H9 (cell line): ENCODE results near the gene ASB14. TPM values are rescaled to one million over a fixed set of nuclear protein-coding genes. Genes with fewer than 3 reads are reported as not detected.

Source experiments
- DNase-seq: peaks from one replicate; pipeline ENCODE4 v3.0.0-alpha.2; 2017
- H2AFZ ChIP-seq: one replicate; pipeline ENCODE4 v1.6.1; 2013; ENCODE audit warnings: mild to moderate bottlenecking, low read length, control low read depth, moderate library complexity
- H2AK5ac ChIP-seq: 2 replicates; pipeline ENCODE4 v1.6.1; 2013; ENCODE audit warnings: low read length, control low read depth, mixed read lengths; ENCODE audit not compliant: insufficient read length
- H2BK120ac ChIP-seq: one replicate; pipeline ENCODE4 v1.6.1; 2013; ENCODE audit warnings: low read depth, mild to moderate bottlenecking, low read length, control low read depth, inconsistent platforms; ENCODE audit not compliant: poor library complexity, severe bottlenecking
- H2BK12ac ChIP-seq: 2 replicates; pipeline ENCODE4 v1.6.1; 2013; ENCODE audit warnings: low read length, control low read depth, mixed read lengths, low read depth; ENCODE audit not compliant: insufficient read length
- H2BK15ac ChIP-seq: 2 replicates; pipeline ENCODE4 v1.6.1; 2013; ENCODE audit warnings: low read depth, low read length, control low read depth
- H2BK20ac ChIP-seq: one replicate; pipeline ENCODE4 v1.6.1; 2013; ENCODE audit warnings: low read depth, mild to moderate bottlenecking, low read length, control low read depth, inconsistent platforms; ENCODE audit not compliant: poor library complexity, severe bottlenecking
- H2BK5ac ChIP-seq: 2 replicates; pipeline ENCODE4 v1.6.1; 2013; ENCODE audit warnings: low read length, control low read depth, mixed read lengths; ENCODE audit not compliant: insufficient read length
- H3K14ac ChIP-seq: 2 replicates; pipeline ENCODE4 v1.6.1; 2013; ENCODE audit warnings: low read length, control low read depth; ENCODE audit not compliant: insufficient read depth
- H3K18ac ChIP-seq: 2 replicates; pipeline ENCODE4 v1.6.1; 2013; ENCODE audit warnings: low read depth, mild to moderate bottlenecking, mixed read lengths, low read length, control low read depth; ENCODE audit not compliant: insufficient read length
- H3K23ac ChIP-seq: 2 replicates; pipeline ENCODE4 v1.6.1; 2013; ENCODE audit warnings: low read length, control low read depth, mixed read lengths, low read depth; ENCODE audit not compliant: insufficient read length
- H3K23me2 ChIP-seq: 2 replicates; pipeline ENCODE4 v1.6.1; 2013; ENCODE audit warnings: low read depth, mild to moderate bottlenecking, mixed read lengths, low read length, control low read depth; ENCODE audit not compliant: insufficient read length, poor library complexity, severe bottlenecking
- H3K27ac ChIP-seq: 2 replicates; pipeline ENCODE4 v1.5.1; 2013; ENCODE audit warnings: low read length, control low read depth, mixed read lengths, low read depth; ENCODE audit not compliant: insufficient read length
- H3K27me3 ChIP-seq: 2 replicates; pipeline ENCODE4 v1.6.1; 2013; ENCODE audit warnings: low read length, control low read depth, inconsistent platforms; ENCODE audit not compliant: insufficient read depth
- H3K4ac ChIP-seq: 2 replicates; pipeline ENCODE4 v1.6.1; 2013; ENCODE audit warnings: low read depth, mild to moderate bottlenecking, control low read depth, inconsistent platforms, low read length, moderate library complexity
- H3K4me1 ChIP-seq: 2 replicates; pipeline ENCODE4 v1.6.1; 2013; ENCODE audit warnings: low read length, control low read depth, inconsistent platforms; ENCODE audit not compliant: insufficient read depth
- H3K4me2 ChIP-seq: 2 replicates; pipeline ENCODE4 v1.6.1; 2013; ENCODE audit warnings: low read length, control low read depth, mixed read lengths; ENCODE audit not compliant: insufficient read length, insufficient read depth
- H3K56ac ChIP-seq: 2 replicates; pipeline ENCODE4 v1.6.1; 2013; ENCODE audit warnings: low read depth, mild to moderate bottlenecking, mixed read lengths, low read length, control low read depth; ENCODE audit not compliant: insufficient read length
- H3K79me1 ChIP-seq: 2 replicates; pipeline ENCODE4 v1.6.1; 2013; ENCODE audit warnings: low read depth, mild to moderate bottlenecking, moderate library complexity, low read length, control low read depth, inconsistent platforms; ENCODE audit not compliant: insufficient read depth, poor library complexity, severe bottlenecking
- H3K79me2 ChIP-seq: 2 replicates; pipeline ENCODE4 v1.6.1; 2013; ENCODE audit warnings: low read length, control low read depth, inconsistent platforms; ENCODE audit not compliant: insufficient read depth
- H3K9ac ChIP-seq: 2 replicates; pipeline ENCODE4 v1.6.1; 2013; ENCODE audit warnings: low read length, control low read depth, mixed read lengths; ENCODE audit not compliant: insufficient read length; ENCODE audit errors: extremely low read depth
- H3K9me3 ChIP-seq: one replicate; pipeline ENCODE4 v1.6.1; 2013; ENCODE audit warnings: low read depth, low read length, inconsistent platforms; ENCODE audit not compliant: control insufficient read depth
- H3T11ph ChIP-seq: one replicate; pipeline ENCODE4 v1.6.1; 2013; ENCODE audit warnings: mild to moderate bottlenecking, low read length, control low read depth, inconsistent platforms
- H4K20me1 ChIP-seq: one replicate; pipeline ENCODE4 v1.6.1; 2013; ENCODE audit not compliant: control insufficient read depth, insufficient read length, insufficient read depth
- H4K5ac ChIP-seq: 2 replicates; pipeline ENCODE4 v1.6.1; 2013; ENCODE audit warnings: low read depth, mild to moderate bottlenecking, mixed read lengths, low read length, control low read depth; ENCODE audit not compliant: insufficient read length
- H4K8ac ChIP-seq: replicated peaks from 2 replicates; pipeline ENCODE4 v1.6.1; 2013; ENCODE audit warnings: low read length, control low read depth, mixed read lengths, low read depth; ENCODE audit not compliant: insufficient read length
- H4K91ac ChIP-seq: 2 replicates; pipeline ENCODE4 v1.6.1; 2013; ENCODE audit warnings: low read depth, mild to moderate bottlenecking, moderate library complexity, mixed read lengths, low read length, control low read depth; ENCODE audit not compliant: insufficient read length
- H3K27ac Mint-ChIP-seq, 3 experiments: 2 replicates in 2 of 3; 3 replicates in 1 of 3; pipeline ENCODE4 v1.8.0; 2020 to 2021; ENCODE audit warnings: mixed read lengths in 3 of 3, mild to moderate bottlenecking in 1 of 3, moderate library complexity in 1 of 3
- H3K27me3 Mint-ChIP-seq: 2 replicates; pipeline ENCODE4 v1.8.0; 2021; ENCODE audit warnings: low read depth, mild to moderate bottlenecking, moderate library complexity, mixed read lengths
- H3K36me3 Mint-ChIP-seq, 3 experiments: 2 replicates in 2 of 3; 3 replicates in 1 of 3; pipeline ENCODE4 v1.8.0; 2020 to 2021; ENCODE audit warnings: low read depth in 3 of 3, mixed read lengths in 3 of 3; ENCODE audit not compliant: insufficient read depth in 1 of 3
- H3K4me1 Mint-ChIP-seq, 2 experiments: 2 replicates each; pipeline ENCODE4 v1.8.0; 2020; ENCODE audit warnings: mixed read lengths in 2 of 2
- H3K4me3 Mint-ChIP-seq, 2 experiments: 2 replicates in 1 of 2; 3 replicates in 1 of 2; pipeline ENCODE4 v1.8.0; 2020 to 2021; ENCODE audit warnings: mild to moderate bottlenecking in 2 of 2, mixed read lengths in 2 of 2, moderate library complexity in 1 of 2
- H3K9me3 Mint-ChIP-seq, 2 experiments: 2 replicates in 1 of 2; 3 replicates in 1 of 2; pipeline ENCODE4 v1.8.0; 2020; ENCODE audit warnings: mild to moderate bottlenecking in 2 of 2, mixed read lengths in 2 of 2, moderate library complexity in 1 of 2
- CTCF ChIP-seq: fragments of 200-600 bp; sonication (generic); conservative IDR thresholded peaks from 3 replicates; pipeline ENCODE4 v1.8.0; 2021; ENCODE audit warnings: antibody characterized with exemption, mild to moderate bottlenecking
- WGBS: extraction: QIAGEN DNeasy Blood & Tissue Kit; methylation state at CpG from one replicate; pipeline ENCODE4 v1.1.7; 2013; ENCODE audit warnings: missing lambda C conversion rate, low lambda C conversion rate, mixed read lengths; ENCODE audit not compliant: insufficient read length; ENCODE audit errors: extremely low coverage; 5-methylcytosine and 5-hydroxymethylcytosine counted together
- total RNA-seq: library from RNA; stranded (reverse); gene quantifications from 2 replicates; pipeline ENCODE4 v1.2.1, GENCODE V29; 2021

ASB14 gene
- total RNA-seq, 1 experiment from 2014 or later = not detected

GRCh38 chr3:57224856-57225255 is 67.6 kb downstream of the ASB14 start:
- no peak overlapping the region for H3K4ac ChIP-seq

More at GRCh38 chr3:57224856-57225255, 67.6 kb downstream of the ASB14 start:
- no peak overlapping the region for H2BK5ac ChIP-seq
- no peaks in the 10 kb centered on the region for H3K79me1 ChIP-seq
- peaks cover 18% of the 10 kb centered on the region in 2 experiments for H3K4me1 Mint-ChIP-seq
- no peaks in the 10 kb centered on the region for H3K4me1 ChIP-seq
- no peak overlapping the region for H4K91ac ChIP-seq
- H2BK12ac ChIP-seq = no peak overlapping the region
- H4K20me1 ChIP-seq = no peaks in the 10 kb centered on the region
- no peaks in the 10 kb centered on the region for H3K9me3 ChIP-seq
- TF ChIP-seq CTCF = no peak
- H3K23me2 ChIP-seq = peaks cover 9% of the 10 kb centered on the region
- no peak overlapping the region for H3K56ac ChIP-seq
- no peak overlapping the region for H3K23ac ChIP-seq
- H3K4me3 Mint-ChIP-seq = no peak overlapping the region
- H3K27me3 Mint-ChIP-seq = peaks cover 6% of the 10 kb centered on the region
- no peak overlapping the region for H3K18ac ChIP-seq
- H3K27ac ChIP-seq = no peak overlapping the region
- H3K9me3 Mint-ChIP-seq = no peaks in the 10 kb centered on the region
- H3T11ph ChIP-seq = no peak overlapping the region
- H2BK120ac ChIP-seq = no peak overlapping the region
- no peak overlapping the region for H4K8ac ChIP-seq
- no CpG with 5 or more reads among the region's 4 CpGs for WGBS
- H2BK15ac ChIP-seq = no peak overlapping the region
- no peak overlapping the region for H3K14ac ChIP-seq
- no peak overlapping the region for H3K27ac Mint-ChIP-seq
- no peaks in the 10 kb centered on the region; the same call in 1 of the 2 replicates for H3K79me2 ChIP-seq
- no peak overlapping the region for H3K9ac ChIP-seq
- H3K4me2 ChIP-seq = no peak overlapping the region
- peaks cover 2% of the 10 kb centered on the region; the same call in 1 of the 2 replicates for H3K27me3 ChIP-seq
- no peak overlapping the region for H2BK20ac ChIP-seq
- H2AK5ac ChIP-seq = no peak overlapping the region
- H3K36me3 Mint-ChIP-seq = no peaks in the 10 kb centered on the region
- no peak overlapping the region for H4K5ac ChIP-seq
- no peak for DNase-seq
- H2AFZ ChIP-seq = no peak overlapping the region
